ENCODE data around the gene GLB1L. TPM values are rescaled to one million over a fixed set of nuclear protein-coding genes. Genes with fewer than 3 reads are reported as not detected.

Gene GLB1L
- total RNA-seq, 4 donors from 2014 or later, result 6.7 to 13.1 (median 9.6) TPM

- Histone ChIP-seq H3K27me3 (peaks cover 0 to 8% of the 10 kb centered on the region in 2 donors), H3K4me3 (peak overlapping the region in 1 of 4 donors; percentile 24), H3K36me3 (peaks cover 0 to 33% (median 0%) of the 10 kb centered on the region in 3 donors), H3K27ac (peak overlapping the region; percentile 38 to 84 (median 82)), H3K9me3 (no peaks in the 10 kb centered on the region), H3K4me1 (peaks cover 0 to 70% (median 36%) of the 10 kb centered on the region in 4 donors)
- 80 to 83% methylated on average over 2 of the region's 2 CpGs for WGBS, 2 donors
- TF ChIP-seq CTCF (IDR thresholded peaks at IDR 0.05), result no peak
- no peak for TF ChIP-seq EP300 (IDR thresholded peaks at IDR 0.05)
- TF ChIP-seq POLR2A (IDR thresholded peaks at IDR 0.05), result no peak
- no peak for DNase-seq (ENCODE audit: low spot score in 2 of 2)
Measured at GRCh38 chr2:219248845-219249202, 3.6 kb upstream of the GLB1L start.

GRCh38 chr2:219247678-219248642 lies 2.7 kb upstream of the GLB1L start:
- Histone ChIP-seq H3K27ac (peak overlapping the region in 3 of 4 donors; percentile 80 to 84 (median 84)), H3K4me1 (peaks cover 0 to 61% (median 33%) of the 10 kb centered on the region in 4 donors), H3K4me3 (no peak overlapping the region), H3K27me3 (no peaks in the 10 kb centered on the region), H3K9me3 (no peaks in the 10 kb centered on the region), H3K36me3 (peaks cover 0 to 33% (median 0%) of the 10 kb centered on the region in 3 donors)
- WGBS, 2 donors, result 85 to 89% methylated on average over 17 of the region's 17 CpGs
- DNase-seq (ENCODE audit: low spot score in 2 of 2), result no peak
- TF ChIP-seq EP300 (IDR thresholded peaks at IDR 0.05) (no peak), CTCF (IDR thresholded peaks at IDR 0.05) (no peak), POLR2A (IDR thresholded peaks at IDR 0.05) (no peak)

- peaks cover 0 to 50% (median 30%) of the 10 kb centered on the region in 4 donors for H3K4me1 ChIP-seq
- TF ChIP-seq EP300 (IDR thresholded peaks at IDR 0.05), result no peak
- no peak for TF ChIP-seq POLR2A (IDR thresholded peaks at IDR 0.05)
- TF ChIP-seq CTCF (IDR thresholded peaks at IDR 0.05), result no peak
Measured at GRCh38 chr2:219246559-219246958, 1.3 kb upstream of the GLB1L start.

GRCh38 chr2:219245899-219246230 lies 621 bp upstream of the GLB1L start:
- peaks cover 0 to 49% (median 30%) of the 10 kb centered on the region in 4 donors for H3K4me1 ChIP-seq
- 15 to 16% methylated on average over 9 to 10 of the region's 10 CpGs for WGBS, 2 donors
- no peak for TF ChIP-seq POLR2A (IDR thresholded peaks at IDR 0.05)
- TF ChIP-seq EP300 (IDR thresholded peaks at IDR 0.05), result no peak
- no peak for TF ChIP-seq CTCF (IDR thresholded peaks at IDR 0.05)

More at GRCh38 chr2:219246559-219246958, 1.3 kb upstream of the GLB1L start:
- Histone ChIP-seq H3K27ac (peak overlapping the region in 2 of 4 donors; percentile 67 to 94), H3K4me3 (no peak overlapping the region), H3K9me3 (no peaks in the 10 kb centered on the region), H3K27me3 (no peaks in the 10 kb centered on the region), H3K36me3 (peaks cover 0 to 33% (median 0%) of the 10 kb centered on the region in 3 donors)
- WGBS, 2 donors, result 89 to 93% methylated on average over 10 of the region's 10 CpGs
- DNase-seq (ENCODE audit: low spot score in 2 of 2), result no peak

GRCh38 chr2:219244789-219245147 lies 476 bp downstream of the GLB1L start:
- Histone ChIP-seq H3K36me3 (peaks cover 0 to 32% (median 0%) of the 10 kb centered on the region in 3 donors), H3K4me3 (peak overlapping the region; percentile 76 to 94 (median 80)), H3K9me3 (no peaks in the 10 kb centered on the region), H3K27me3 (no peaks in the 10 kb centered on the region), H3K27ac (peak overlapping the region; percentile 93 to 97 (median 94)), H3K4me1 (peaks cover 0 to 38% (median 22%) of the 10 kb centered on the region in 4 donors)
- TF ChIP-seq CTCF (IDR thresholded peaks at IDR 0.05), result no peak
- no peak for TF ChIP-seq POLR2A (IDR thresholded peaks at IDR 0.05)
- no peak for TF ChIP-seq EP300 (IDR thresholded peaks at IDR 0.05)
- no peak for DNase-seq (ENCODE audit: low spot score in 2 of 2)
- 46% methylated on average over 6 of the region's 6 CpGs for WGBS, 2 donors

More at GRCh38 chr2:219245899-219246230, 621 bp upstream of the GLB1L start:
- no peak for DNase-seq (ENCODE audit: low spot score in 2 of 2)
- Histone ChIP-seq H3K36me3 (peaks cover 0 to 33% (median 0%) of the 10 kb centered on the region in 3 donors), H3K27ac (peak overlapping the region; percentile 93 to 97 (median 94)), H3K4me3 (peak overlapping the region; percentile 76 to 94 (median 80)), H3K9me3 (no peaks in the 10 kb centered on the region), H3K27me3 (no peaks in the 10 kb centered on the region)

Data from tibial nerve (tissue), 4 donors.